Pulmonary artery endothelial cell (primary cell): ENCODE results near the gene FLYWCH2. TPM values are rescaled to one million over a fixed set of nuclear protein-coding genes. Genes with fewer than 3 reads are reported as not detected.

Source experiments
- DNase-seq: peaks from one replicate; pipeline ENCODE4 v3.0.0-alpha.2; 2011; ENCODE audit warnings: low read depth, low spot score
- total RNA-seq: library from RNA; depleted of rRNA; stranded (reverse); fragments of >200 nt; gene quantifications from 2 replicates; pipeline ENCODE4 v1.2.3, GENCODE V29; 2014

The FLYWCH2 gene, protein sequence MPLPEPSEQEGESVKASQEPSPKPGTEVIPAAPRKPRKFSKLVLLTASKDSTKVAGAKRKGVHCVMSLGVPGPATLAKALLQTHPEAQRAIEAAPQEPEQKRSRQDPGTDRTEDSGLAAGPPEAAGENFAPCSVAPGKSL
- total RNA-seq, result 38.9 and 49.6 TPM in 2 replicates

DNA sequence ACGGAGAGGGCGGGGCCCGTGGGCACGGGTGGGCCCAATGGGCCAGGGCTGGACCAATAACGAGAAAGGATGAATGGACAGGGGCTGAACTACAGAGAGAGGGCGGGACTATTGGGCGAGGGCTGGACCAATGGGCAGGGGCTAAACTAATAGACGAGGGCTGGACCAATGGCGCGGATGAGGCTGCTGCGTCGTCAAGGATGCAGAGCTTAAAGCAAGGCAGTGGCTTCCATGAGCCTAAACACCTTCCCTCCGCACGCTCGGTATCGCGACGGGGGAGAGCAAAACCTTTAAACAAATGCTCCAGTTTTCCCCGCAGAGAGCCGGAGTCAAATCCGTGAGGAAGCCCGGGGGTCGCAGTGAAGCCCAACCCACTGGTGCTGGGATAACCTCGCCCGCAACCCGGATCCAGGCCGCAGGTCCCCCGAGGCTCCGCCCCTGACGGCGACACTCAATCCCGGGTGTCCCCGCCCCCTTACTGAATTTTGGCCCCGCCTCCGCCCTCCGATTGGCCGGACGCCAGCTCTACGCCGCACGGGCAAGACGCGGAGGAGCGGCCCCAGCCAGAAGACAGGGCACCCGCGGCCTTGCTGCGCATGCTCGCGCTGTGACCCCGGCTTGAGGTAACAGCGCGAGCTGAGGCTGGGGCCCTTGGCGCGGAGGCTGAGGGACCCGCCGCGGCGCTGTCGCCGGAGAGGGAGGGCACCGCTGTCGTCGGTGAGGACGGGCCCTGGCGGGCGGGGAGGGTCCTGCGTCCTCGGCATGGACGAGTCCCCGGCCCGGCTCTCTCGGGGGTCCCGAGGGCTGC lies at the start of gene FLYWCH2:
FLYWCH2 (plus strand) TSS at position 566 of the 808 bp plus-strand sequence. CDS start 13,235 bp downstream, outside the sequence.
- peak; percentile 97 for DNase-seq

DNA sequence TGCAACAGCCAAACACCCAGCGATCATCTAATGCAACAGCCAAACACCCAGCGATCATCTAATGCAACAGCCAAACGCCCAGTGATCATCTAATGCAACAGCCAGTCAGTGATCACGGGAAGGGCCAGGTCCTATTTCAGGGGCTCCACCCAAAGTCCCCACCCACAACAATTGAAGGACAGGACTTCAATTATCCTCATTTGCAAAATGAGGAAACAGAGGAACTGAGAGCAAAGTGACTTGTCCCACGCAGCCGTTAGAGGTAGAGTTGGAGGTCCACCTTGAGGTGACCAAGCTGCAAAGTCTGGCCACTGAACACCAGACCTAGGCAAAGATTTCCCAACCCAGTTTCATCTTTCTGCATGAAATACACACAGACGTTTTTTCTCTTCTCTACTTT lies 49.2 kb upstream of the FLYWCH2 start:
- no peak for DNase-seq

DNA sequence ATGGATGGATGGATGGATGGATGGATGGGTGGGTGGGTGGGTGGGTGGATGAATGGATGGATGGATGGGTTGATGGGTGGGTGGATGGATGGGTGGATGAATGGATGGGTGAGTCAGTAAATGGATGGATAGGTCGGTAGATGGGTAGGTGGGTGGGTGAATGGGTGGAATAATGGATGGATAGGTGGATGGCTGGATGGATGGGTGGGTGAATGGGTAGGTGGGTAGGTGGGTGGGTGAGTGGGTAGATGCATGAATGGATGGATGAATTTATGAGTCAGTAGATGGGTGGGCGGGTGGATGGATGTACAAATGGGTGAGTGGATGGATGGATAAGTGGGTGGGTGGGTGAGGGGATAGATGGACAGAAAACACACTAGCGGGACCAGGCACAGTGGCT lies 48.0 kb upstream of the FLYWCH2 start:
- no peak for DNase-seq

DNA sequence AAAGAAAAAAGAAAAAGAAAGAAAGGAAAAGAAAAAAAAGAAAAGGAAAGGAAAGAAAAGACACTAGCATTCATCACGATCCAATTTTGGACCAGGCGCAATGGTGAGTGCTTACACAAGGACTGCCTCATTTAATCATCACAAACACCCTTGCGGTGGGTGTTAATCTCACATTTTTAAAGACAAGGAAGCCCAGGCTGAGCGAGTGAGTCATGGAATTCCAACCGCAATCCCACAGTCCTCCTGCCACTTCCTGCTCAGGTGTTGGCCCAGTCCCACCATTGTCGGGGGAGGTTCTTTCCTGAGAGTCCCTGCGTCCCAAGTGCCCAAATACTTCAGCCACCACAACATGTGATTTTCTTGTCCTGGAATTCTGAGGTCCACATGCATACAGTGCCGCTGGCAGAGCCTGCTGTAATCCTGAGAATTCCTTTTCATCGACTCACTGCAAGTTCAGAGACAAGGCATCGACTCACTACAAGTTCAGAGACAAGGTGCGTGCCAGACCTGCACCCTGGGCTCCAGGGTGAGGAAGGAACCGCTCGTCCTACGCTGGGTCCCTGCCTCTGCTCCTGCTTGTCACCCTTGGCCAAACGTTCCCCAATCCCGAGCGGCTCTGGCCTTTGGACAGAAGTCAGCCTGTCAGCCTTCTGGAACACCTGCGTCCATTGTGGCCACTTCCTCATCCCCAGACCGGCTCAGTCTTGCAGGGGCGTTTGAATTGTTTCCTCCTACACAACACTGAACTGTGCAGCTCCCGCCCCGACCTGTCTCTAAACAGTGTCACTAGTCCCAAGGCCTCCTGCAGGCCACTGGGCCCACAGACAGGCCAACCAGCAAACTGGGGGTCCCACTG lies 47.1 kb upstream of the FLYWCH2 start:
- peak; percentile 26 for DNase-seq

DNA sequence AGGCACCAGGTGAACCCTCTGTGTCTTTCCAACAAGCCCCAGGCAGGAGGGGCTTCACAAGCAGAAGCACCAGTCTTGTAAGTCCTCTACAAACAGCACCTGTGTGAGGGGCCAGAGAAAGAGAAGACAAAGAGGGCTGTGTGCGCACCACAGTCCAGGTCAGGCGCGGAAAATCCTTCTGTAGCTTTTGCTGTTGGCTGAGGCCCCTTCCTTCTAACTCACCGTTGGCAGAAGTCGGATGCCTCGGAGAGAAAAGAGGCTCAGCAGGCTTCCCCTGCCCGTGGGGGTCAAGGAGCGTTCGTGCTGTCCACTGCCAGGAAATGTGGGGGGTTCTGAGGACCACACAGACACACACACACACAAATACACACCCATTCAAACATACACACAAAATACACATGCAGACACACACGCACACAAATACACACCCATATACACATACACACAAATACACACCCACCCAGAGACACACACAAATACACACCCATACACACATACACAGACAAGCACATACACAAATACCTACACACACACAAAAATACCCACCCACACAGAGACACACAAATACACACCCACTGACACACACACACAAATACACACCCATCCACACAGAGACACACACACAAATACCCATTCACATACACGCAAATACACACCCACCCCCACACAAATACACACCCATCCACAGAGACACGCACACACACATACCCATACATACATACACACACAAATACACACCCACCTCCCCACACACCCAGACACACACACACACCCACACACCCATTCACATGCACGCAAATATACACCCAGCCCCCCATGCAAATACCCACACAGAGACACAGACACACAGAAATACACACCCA lies 46.1 kb upstream of the FLYWCH2 start:
- DNase-seq, result no peak

DNA sequence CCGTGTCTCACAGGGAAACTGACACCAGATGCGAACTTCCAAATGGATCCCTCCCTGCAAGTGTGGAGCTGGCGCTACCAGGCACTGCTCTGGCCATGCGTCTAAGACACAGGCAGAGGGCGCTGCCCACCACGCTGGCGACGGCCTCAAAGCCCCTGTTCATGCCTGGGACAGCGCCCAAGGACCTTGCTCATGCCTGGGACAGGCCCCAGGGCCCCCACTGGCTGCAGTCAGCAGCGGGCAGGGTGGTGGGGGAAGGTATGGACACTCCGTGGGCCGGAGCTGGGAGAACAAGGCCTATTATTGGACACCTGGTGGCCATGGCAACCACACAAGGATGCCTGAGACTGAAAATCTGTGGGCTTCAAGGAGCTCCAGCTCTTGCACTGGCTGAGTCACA lies 44.1 kb upstream of the FLYWCH2 start:
- peak; percentile 36 for DNase-seq

DNA sequence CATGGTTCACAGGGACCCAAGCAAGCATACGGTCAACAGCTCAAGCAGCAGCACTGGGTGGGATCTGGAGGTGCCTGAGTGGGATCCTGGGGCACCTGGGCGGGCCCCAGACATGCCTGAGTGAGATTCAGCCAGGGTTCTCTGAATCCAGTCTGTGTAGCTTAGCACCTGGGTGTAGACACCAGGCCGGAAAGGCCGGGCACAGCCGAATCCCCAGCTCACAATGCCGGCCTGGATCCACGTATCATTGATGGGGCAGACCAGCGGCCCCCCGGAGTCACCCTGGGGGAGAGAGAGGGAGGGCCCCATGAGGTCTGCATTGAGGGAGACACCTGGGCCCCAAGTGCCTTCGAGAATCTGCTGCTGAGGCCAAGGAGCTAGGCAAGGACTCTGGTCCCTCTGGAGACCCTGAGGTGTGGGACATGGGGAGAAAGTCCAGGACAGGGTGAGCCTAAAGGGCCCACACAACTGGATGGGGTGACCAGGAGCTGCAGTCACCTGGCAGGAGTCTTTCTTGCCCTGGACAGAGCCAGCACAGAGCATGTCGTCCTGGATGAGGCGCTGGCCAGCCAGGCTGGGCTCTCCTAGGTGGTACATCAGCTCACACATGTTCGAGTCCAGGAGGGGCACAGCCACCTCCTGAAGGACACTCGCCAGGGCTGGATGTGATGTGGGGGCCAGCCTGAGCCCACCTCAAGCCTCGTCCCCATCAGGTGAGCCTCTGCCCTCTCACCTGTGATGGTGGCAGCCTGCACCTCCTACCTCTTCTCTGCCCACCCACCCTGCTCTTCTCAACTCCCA lies 43.2 kb upstream of the FLYWCH2 start:
- DNase-seq, result no peak

DNA sequence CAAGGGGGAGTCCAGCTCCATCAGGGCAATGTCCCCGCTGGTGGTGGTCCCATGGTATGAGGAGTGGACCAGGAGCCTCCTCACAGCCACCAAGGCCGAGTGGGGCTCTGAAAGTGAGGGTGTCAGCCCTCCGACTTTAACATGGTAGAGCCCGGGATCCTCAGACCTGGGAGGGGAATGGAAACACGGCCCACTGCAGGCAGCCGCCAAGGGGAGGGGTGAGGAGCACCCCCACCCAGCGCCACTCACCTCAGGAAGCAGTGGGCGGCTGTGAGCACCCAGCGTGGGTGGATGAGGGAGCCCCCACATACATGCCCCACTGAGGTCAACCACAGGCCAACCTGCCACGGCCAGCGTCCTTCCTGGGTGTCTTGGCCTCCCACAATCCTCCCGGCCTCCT lies 42.1 kb upstream of the FLYWCH2 start:
- no peak for DNase-seq

DNA sequence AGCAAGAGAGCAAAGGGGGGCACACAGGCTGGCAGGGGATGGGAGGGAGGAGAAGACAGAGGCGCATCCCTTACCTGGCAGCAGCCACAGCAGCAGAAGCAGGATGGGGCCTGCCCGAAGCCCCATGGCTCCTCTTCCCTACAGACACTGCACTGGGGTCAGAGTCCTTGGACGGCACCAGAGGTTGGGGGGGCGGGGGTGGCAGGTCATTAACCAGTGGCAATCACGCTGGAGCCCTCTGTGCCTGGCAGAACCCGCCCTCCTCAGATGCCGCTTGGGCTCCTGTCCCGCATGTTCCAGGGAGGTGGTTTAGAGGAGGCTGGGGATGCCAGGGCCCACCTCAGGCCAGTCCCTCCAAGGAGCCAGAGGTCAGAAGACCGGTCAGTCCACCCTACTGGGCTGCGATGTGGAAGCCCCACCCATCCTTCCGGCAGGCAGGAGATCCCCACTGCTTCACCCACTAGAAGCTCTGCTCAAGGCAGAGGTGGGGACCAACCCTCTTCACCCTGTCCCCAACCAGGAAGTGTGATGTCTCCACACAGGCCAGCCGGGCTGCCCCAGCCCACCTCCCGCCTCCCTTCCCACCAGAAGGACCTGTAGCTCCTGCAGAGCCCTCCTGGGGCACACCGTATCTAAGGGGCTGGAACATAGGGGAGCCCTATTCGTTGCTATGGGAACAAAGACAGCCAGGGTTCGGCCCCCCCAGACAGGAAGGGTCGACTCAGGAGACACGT lies 41.2 kb upstream of the FLYWCH2 start:
- no peak for DNase-seq

DNA sequence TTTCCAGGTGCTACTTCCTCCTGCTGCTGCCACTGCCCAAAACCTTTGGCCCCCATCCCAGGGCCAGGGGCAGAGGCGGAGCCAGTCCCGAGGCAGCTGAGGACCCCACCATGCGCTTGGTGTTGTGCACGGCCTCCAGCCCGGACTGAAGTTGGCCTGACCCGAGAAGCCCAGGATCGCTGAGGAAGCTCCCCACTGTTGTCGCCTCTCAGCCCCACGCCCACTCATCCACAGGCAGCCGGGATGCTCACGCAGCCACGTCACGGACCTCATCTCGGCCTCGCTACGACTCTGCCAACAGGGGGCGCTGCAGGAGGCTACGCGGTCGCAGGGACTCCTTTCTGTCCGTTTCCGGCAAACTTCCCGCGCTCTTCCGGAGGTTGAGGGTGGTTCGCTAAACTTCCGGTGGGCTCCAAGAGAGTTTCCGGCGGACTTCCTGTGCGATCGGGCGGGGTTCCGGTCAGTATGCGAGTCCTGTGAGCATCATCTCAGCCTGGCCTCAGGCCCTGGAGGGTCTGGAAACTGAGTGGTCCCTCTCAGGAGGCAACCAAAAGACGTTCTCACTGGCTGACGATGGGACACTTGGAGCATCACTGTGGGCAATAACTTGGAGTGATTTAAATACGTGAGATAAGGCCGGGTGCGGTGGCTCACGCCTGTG lies 40.5 kb upstream of the FLYWCH2 start:
- DNase-seq, result no peak

DNA sequence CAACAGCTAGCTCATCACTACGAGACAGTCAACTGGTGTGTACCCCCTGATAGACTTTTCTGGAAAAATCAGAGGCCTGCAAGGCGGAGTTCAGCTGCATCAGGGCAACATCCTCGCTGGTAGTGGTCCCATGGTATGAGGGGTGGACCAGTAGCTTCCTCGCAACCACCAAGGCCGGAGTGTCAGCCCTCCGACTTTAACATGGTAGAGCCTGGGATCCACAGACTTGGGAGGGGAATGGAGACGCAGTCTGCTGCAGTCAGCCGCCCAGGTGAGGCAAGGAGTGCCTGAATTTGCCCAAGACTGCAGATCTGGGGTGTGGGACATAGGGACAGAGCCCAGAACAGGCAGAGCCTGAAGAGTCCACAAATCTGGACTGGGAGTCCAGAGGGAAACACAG lies 39.5 kb upstream of the FLYWCH2 start:
- DNase-seq, result no peak

DNA sequence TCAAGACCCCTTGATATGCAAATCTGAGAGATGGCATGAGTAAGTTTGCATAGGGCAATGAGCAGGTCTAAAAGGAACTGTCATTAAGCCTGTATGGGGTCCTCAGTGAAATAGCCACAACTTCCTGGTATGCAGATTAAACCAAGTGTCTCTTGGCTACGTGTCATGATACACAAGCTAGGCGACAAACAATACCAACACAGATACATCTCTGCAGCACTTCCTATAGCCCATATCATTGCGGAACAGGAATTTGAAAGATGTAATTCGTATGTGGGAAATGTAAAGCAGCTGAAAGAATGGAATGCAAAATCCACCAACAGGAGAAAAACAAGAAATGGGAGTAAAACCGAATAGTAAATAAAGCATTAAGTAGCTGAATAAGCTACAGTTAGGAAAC lies 37.9 kb upstream of the FLYWCH2 start:
- DNase-seq, result no peak

DNA sequence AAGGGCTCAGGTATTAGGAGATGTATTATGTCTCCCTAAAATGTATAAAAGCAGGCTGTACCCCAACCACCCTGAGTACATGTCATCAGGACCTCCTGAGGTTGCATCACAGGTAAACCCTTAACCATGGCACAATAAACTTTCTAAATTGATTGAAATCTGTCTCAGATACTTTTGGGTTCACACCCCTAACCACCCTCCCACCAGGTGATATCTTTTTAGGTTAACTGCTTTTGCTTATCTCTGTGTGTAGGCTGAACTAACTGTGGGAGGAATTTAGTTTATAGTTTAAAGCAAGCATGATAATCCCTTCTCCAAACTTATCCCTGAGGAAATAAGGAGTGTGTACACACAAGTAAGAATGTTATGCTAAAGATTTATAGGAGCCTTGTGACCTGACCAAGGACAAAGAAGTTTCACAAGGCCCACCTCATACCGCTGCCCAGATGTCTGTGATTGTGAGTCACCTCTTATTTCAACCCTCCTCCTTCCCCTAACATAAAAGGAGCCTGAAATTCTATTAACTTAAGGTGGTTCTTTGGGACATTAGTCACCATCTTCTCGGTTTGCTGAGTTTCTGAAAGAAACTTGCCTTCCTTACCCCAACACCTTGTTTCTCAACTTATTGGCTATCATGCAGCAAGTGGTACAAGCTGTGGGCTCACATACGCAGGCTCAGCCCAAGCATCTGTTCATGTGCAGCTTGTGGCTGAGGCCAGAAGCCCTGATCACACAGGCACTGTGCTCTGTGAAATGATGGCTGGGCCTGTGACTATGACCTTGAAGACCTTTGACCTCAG lies 36.3 kb upstream of the FLYWCH2 start:
- DNase-seq, result no peak

DNA sequence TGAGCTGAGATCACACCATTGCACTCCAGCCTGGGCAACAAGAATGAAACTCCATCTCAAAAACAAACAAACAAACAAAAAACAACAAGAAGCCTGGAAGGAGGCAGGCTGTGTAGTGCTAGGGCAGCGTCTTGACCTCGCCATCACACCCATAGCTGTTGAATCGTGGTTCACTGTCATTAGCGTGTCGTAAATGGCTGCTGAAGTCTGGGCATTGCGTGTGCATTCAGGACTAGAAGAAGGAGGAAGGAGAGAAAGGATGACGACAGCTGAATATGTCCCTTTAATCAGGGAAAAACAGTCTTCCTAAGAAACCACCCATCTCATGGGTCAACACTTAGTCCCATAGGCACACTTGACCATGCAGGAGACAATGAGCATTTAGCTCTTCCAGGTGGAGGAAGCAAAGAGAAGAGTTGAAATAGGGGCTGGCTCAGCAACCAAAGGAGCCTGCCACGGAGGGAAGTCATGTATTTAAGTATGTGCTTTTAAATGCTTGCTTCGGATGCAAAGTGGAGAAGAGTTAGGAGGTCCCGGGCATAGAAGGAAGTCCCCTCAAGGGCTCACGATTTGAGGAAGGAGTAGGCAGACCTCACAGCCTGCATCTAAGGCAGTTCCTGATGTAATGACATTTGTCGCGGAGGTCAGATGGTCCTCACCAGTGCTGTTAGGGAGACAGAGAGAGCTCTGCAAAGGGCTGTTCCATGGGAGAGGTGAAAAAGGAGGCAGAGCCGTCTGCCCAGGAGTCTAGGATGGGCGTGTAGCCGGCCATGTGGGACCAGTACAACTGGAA lies 33.9 kb upstream of the FLYWCH2 start:
- no peak for DNase-seq

DNA sequence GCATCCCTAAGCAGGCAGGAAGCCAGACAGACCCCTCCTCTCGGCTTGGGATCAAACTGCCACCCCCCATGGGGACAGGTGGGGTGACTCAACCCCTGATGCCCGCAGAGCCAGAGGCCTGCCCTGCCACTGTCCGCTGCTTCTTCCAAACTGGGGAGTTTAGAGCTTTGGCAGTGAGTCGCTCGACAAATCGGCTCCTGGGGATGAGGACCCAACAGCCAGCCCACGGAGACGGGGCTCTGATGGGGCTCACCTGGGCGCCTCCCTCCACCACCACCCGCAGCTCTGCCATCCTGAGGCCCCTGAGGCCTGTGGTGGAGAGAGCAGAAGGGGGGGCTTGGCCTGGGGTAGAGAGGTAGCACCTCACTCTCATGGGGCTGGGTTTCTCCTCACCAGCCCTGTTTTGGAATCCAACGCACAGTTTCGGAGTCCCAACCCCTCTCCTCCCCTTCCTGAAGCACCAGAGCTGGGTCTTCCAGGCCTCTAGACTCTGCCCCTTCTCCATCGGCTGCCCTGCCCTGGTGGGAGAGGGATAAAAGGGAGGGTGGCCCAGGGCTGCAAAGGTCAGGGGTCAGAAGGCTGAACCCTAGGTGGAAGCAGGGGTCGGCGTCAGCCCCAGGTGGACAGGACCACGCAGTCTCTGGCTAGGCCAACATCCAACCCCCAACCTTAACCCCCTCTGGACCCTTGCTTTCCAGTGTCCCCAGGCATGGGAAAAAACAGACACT lies 30.8 kb upstream of the FLYWCH2 start:
- no peak for DNase-seq

DNA sequence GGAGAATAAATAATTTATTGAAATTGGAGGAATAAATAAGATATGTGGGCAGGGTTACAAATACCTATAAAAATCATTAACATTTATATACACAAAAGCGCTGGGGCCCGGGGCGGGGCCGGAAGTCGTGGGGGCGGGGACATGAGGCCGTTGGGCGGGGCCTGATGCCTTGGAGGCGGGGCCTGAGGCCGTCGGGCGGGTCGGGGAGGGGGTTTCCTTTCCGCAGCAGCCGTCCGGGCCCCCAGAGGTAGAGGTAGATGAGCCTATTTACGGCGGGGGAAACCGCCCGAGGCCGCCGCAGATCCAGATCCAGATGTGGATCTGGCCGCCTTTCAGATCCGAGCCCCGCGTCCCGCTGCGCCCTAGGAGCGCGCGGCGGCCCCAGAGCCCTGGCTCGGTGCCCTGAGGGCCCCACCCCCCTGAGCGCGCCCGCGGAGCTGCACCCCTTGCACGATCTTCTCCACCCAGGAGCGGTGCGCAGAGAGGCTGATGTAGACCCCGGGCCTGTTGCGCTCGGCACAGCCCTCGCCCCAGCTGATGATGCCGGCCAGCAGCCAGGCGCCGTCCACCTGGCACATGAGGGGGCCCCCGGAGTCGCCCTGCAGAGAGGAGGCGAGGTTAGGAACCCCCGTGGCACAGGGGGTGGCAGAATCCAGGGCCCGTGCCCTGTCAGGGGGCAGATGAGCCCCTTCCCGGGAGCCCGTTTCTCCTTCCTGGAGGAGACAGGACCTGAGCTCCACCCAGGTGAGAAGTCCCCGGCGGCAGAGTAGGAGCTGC lies 30.1 kb upstream of the FLYWCH2 start:
- no peak for DNase-seq
